Measurements from ENCODE around the gene CRB3. TPM values are rescaled to one million over a fixed set of nuclear protein-coding genes. Genes with fewer than 3 reads are reported as not detected.

CRB3 gene
- total and polyA plus RNA-seq, 8 donors, result 7.6 to 203 (median 49.0) TPM

DNA sequence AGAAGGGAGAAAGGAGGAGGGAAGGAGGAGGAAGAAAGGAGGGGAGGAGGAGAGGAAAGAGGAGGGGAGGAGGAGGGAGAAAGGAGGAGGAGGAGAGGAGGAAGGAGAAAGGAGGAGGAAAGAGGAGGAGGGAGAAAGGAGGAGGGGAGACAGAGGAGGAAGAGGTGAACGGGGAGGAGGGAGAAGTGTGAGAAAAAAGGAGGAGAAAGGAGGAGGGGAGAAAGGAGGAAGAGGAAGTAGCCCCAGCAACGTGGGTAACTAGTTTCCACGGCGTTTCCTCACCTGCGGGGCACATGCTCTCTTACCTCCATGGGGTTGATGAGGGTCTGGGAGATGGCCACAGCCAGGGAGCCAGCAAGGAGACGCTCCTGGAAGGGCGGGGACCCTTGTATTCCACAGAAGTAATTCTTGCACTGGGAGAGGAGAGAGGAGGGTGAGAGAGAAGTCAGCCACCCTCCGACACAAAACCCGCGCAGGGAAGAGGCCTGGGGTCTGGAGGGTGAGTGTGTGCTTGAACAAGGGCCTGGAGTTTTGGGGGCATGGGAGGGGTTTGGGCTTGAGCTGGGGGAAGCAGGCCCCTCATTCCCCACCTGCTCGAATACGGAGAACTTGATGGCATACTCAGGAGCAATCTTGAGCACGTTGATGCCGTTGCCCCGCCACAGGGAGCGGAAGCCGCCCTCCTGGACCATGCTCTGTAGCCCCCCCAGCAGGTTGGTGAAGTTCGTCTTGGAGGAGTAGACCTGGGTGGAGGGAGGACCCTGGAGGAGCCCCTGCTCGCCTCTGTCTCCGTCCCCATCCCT lies 34.5 kb upstream of the CRB3 start:
- no peaks in the 10 kb centered on the region for H3K36me3 ChIP-seq
- TF ChIP-seq POLR2A (IDR thresholded peaks at IDR 0.05) (no peak), POLR2AphosphoS5 (IDR thresholded peaks at IDR 0.05) (no peak), EP300 (IDR thresholded peaks at IDR 0.05) (no peak)
- TF ChIP-seq, protein P1, sequence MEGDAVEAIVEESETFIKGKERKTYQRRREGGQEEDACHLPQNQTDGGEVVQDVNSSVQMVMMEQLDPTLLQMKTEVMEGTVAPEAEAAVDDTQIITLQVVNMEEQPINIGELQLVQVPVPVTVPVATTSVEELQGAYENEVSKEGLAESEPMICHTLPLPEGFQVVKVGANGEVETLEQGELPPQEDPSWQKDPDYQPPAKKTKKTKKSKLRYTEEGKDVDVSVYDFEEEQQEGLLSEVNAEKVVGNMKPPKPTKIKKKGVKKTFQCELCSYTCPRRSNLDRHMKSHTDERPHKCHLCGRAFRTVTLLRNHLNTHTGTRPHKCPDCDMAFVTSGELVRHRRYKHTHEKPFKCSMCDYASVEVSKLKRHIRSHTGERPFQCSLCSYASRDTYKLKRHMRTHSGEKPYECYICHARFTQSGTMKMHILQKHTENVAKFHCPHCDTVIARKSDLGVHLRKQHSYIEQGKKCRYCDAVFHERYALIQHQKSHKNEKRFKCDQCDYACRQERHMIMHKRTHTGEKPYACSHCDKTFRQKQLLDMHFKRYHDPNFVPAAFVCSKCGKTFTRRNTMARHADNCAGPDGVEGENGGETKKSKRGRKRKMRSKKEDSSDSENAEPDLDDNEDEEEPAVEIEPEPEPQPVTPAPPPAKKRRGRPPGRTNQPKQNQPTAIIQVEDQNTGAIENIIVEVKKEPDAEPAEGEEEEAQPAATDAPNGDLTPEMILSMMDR (IDR thresholded peaks at IDR 0.05), result no peak
- no peaks in the 10 kb centered on the region for H3K9me3 ChIP-seq
- H3K4me3 ChIP-seq, result no peak overlapping the region
- H3K27ac ChIP-seq, result no peak overlapping the region
- 54 to 62% (median 55%) methylated on average over 19 to 20 of the region's 20 CpGs for WGBS, 5 donors
- no peaks in the 10 kb centered on the region for H3K27me3 ChIP-seq
- DNase-seq, result no peak
- intact Hi-C loops (cut with DNase I; ENCODE audit: low total_unique reads), result no loop called here
- H3K4me1 ChIP-seq, result peaks cover 0 to 8% (median 3%) of the 10 kb centered on the region in 4 donors

DNA sequence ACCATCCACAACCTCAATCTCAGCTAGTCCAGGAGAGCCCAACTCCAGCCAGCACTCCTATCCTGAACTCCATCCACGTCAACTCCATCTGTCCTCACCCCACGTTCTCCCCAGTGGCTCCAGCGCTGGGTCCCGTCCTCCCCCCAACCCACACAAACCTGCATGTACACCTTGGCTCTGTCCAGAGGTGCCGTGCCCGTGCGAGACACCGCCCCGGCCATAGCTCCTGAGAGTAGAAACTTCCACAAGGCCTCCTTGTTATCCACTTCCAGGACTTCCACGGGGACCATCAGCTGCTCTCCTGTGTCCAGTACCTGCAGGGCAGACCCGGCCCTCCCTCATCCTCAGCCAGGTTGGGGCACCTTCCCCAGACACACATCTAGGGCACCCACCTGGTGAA lies 32.2 kb upstream of the CRB3 start:
- no peak overlapping the region for H3K27ac ChIP-seq
- DNase-seq, result no peak
- intact Hi-C loops (cut with DNase I; ENCODE audit: low total_unique reads), result no loop called here
- H3K36me3 ChIP-seq, result no peaks in the 10 kb centered on the region
- no peak overlapping the region for H3K4me3 ChIP-seq
- H3K27me3 ChIP-seq, result no peaks in the 10 kb centered on the region
- no peaks in the 10 kb centered on the region for H3K4me1 ChIP-seq
- H3K9me3 ChIP-seq, result no peaks in the 10 kb centered on the region
- 90 to 95% (median 92%) methylated on average over 11 of the region's 11 CpGs for WGBS, 5 donors
- TF ChIP-seq POLR2AphosphoS5 (IDR thresholded peaks at IDR 0.05) (no peak), EP300 (IDR thresholded peaks at IDR 0.05) (no peak), POLR2A (IDR thresholded peaks at IDR 0.05) (no peak)
- TF ChIP-seq, protein P1 (IDR thresholded peaks at IDR 0.05), result no peak

DNA sequence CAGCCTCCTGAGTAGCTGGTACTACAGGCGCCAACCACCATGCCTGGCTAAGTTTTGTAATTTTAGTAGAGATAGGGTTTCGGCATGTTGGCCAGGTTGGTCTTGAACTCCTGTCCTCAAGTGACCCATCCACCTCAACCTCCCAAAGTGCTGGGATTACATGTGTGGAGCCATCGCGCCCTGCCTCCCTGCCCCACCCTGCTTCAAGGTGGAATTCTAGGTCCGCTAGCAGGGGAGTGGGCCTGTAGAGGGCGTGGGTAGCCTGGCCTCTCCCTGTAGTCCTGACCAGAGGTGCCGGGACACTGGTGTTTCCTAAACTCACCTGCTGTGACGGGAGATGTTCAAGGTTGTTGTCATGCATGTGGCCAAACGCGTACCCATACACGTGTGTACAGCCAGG lies 30.9 kb upstream of the CRB3 start:
- no peak overlapping the region for H3K4me3 ChIP-seq
- no peak overlapping the region for H3K27ac ChIP-seq
- no peak for DNase-seq
- H3K27me3 ChIP-seq, result no peaks in the 10 kb centered on the region
- no peaks in the 10 kb centered on the region for H3K36me3 ChIP-seq
- intact Hi-C loops (cut with DNase I; ENCODE audit: low total_unique reads), result no loop called here
- no peaks in the 10 kb centered on the region for H3K4me1 ChIP-seq
- H3K9me3 ChIP-seq, result no peaks in the 10 kb centered on the region
- WGBS, 5 donors, result 80 to 89% (median 85%) methylated on average over 8 to 11 of the region's 11 CpGs
- TF ChIP-seq POLR2A (IDR thresholded peaks at IDR 0.05) (no peak), EP300 (IDR thresholded peaks at IDR 0.05) (no peak), POLR2AphosphoS5 (IDR thresholded peaks at IDR 0.05) (no peak)
- TF ChIP-seq, protein P1 (IDR thresholded peaks at IDR 0.05), result no peak

DNA sequence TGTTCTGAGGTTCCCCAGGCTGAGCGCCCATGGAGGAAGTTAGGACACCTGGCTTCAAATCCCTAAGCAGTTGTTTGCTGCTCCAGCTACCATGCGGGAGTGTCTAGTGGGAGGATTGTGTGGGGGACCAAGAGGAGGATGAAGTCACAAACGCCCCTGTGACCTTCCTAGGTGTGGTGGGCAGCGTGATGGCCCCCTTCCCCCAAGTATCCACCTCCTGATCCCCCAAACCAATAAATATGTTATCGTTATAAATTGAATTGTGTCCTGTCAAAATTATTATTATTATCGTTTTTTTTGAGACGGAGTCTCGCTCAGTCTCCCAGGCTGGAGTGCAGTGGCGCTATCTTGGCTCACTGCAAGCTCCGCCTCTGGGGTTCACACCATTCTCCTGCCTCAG lies 30.4 kb upstream of the CRB3 start, which contains the start of gene SLC25A41:
TSS of gene SLC25A41 (minus strand) at position 101 of the 400 bp plus-strand sequence. CDS start at position 31, 70 bp downstream.
- Histone ChIP-seq H3K4me1 (no peaks in the 10 kb centered on the region), H3K27ac (no peak within 1 kb of the TSS), H3K27me3 (no peaks in the 10 kb centered on the region), H3K9me3 (no peaks in the 10 kb centered on the region), H3K36me3 (no peaks in the 10 kb centered on the region), H3K4me3 (no peak within 1 kb of the TSS)
- TF ChIP-seq, protein P1 (IDR thresholded peaks at IDR 0.05), result no peak
- no peak for TF ChIP-seq EP300 (IDR thresholded peaks at IDR 0.05)
- TF ChIP-seq POLR2A (IDR thresholded peaks at IDR 0.05), result no peak
- no peak for TF ChIP-seq POLR2AphosphoS5 (IDR thresholded peaks at IDR 0.05)
- 83 to 92% (median 90%) methylated on average over 10 of the region's 10 CpGs for WGBS, 5 donors
- intact Hi-C loops (cut with DNase I; ENCODE audit: low total_unique reads), result no loop called here
- no peak for DNase-seq

Measured in stomach (tissue), 9 donors.